Epithelial cell of proximal tubule (primary cell): ENCODE measurements around the gene GGCX. TPM values are rescaled to one million over a fixed set of nuclear protein-coding genes. Genes with fewer than 3 reads are reported as not detected.

ENCODE experiments used
- DNase-seq: peaks from one replicate; pipeline ENCODE4 v3.0.0-alpha.2; 2011; ENCODE audit warnings: low read depth
- H3K4me3 ChIP-seq: 2 replicates; pipeline ENCODE4 v1.5.1; 2011; ENCODE audit warnings: low read depth, mild to moderate bottlenecking, low read length
- CTCF ChIP-seq: conservative IDR thresholded peaks from 2 replicates; pipeline ENCODE4 v1.5.1; 2012; ENCODE audit warnings: low read depth, mild to moderate bottlenecking, low read length
- total RNA-seq: library from RNA; depleted of rRNA; stranded (reverse); fragments of >200 nt; gene quantifications from 2 replicates; pipeline ENCODE4 v1.2.3, GENCODE V29; 2015

GGCX gene
- total RNA-seq, 1 donor from 2014 or later = 58.2 TPM

DNA sequence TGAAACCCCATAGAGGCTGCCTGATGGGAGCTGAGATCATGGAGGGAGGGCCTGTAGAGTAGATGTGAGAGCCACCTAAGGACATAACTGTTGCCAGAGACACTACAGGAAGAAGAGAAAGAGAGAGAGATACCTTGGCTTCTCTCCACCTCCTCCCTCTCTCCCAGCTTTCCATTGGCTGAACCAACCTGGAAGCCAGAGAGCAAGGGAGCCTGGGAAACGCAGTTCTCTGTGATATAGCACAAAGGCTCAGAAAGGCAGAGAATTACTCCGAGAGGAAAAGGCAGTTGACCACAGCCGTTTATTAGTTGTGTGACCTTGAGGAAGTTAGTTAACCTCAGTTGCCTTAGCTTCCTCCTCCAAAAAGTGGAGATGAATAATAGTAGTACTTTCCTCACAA, 60.0 kb downstream of the GGCX start:
- TF ChIP-seq CTCF = no peak
- DNase-seq = no peak
- no peak overlapping the region for H3K4me3 ChIP-seq

DNA sequence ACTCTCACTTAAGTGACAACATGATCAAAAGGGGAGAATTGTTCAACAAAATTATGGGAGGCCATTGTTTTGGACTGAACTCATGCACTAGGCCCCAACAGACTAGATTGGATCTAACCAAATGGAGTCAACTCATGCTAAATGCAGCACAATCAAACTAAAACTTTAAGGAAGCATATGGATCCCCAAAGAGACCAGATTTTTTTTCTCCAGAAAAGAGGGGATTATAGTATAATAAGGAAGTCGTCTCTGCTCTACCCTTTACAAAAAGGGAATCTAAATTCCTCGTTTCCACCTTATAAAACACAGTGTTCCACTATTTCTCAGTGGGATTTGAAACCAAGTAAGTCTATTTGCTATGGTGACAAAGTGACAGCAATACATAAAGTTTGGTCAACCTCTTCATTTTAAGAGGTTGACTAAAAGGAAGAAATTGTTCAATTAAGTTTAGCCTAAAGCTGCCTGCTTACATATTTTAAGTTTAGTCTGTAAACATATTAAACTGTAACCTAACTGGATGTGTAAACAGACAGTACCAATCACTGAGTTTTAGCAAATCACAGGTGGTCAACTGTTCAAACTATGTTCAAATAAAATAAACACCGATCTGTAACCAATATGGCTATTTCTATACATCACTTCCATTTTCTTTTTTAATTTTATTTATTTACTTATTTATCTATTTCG, 63.2 kb downstream of the GGCX start:
- H3K4me3 ChIP-seq = no peak overlapping the region
- no peak for TF ChIP-seq CTCF
- no peak for DNase-seq

- H3K4me3 ChIP-seq = no peak overlapping the region
- TF ChIP-seq CTCF = no peak
- DNase-seq = no peak
Observed at GRCh38 chr2:85496436-85496835, 64.9 kb downstream of the GGCX start.

Other genes starting within 250 kb of the GGCX start
- 72.4 and 74.7 TPM in 2 replicates for gene TGOLN2, start 233.5 kb downstream of the GGCX start, total RNA-seq
- 26.3 and 29.1 TPM in 2 replicates for gene RETSAT, start 207.0 kb downstream of the GGCX start, total RNA-seq
- gene ELMOD3, start 206.7 kb downstream of the GGCX start, total RNA-seq = 9.5 and 11.9 TPM in 2 replicates
- 358 and 441 TPM in 2 replicates for gene CAPG, start 151.1 kb downstream of the GGCX start, total RNA-seq
- not detected in 2 replicates for gene SH2D6, start 142.8 kb downstream of the GGCX start, total RNA-seq
- gene MAT2A, start 22.3 kb downstream of the GGCX start, total RNA-seq = 64.6 and 134 TPM in 2 replicates
- 86.5 and 152 TPM in 2 replicates for gene VAMP8, start 16.1 kb upstream of the GGCX start, total RNA-seq
- 25.0 and 28.9 TPM in 2 replicates for gene VAMP5, start 22.9 kb upstream of the GGCX start, total RNA-seq
- gene RNF181, start 34.3 kb upstream of the GGCX start, total RNA-seq = 187 and 280 TPM in 2 replicates
- 4.8 and 7.4 TPM in 2 replicates for gene TMEM150A, start 41.2 kb upstream of the GGCX start, total RNA-seq
- 9.9 and 16.5 TPM in 2 replicates for gene C2orf68, start 50.6 kb upstream of the GGCX start, total RNA-seq
- gene USP39, start 54.7 kb upstream of the GGCX start, total RNA-seq = 89.3 and 97.4 TPM in 2 replicates
- not detected in 2 replicates for gene SFTPB, start 106.7 kb upstream of the GGCX start, total RNA-seq
- not detected in 2 replicates for gene GNLY, start 132.9 kb upstream of the GGCX start, total RNA-seq
- 0.52 and 0.94 TPM in 2 replicates for gene ATOH8, start 192.5 kb upstream of the GGCX start, total RNA-seq